Measurements from ENCODE around the gene CAND1. TPM values are rescaled to one million over a fixed set of nuclear protein-coding genes. Genes with fewer than 3 reads are reported as not detected.

The CAND1 gene
- total RNA-seq, 1 experiment from 2014 or later = 155 TPM

DNA sequence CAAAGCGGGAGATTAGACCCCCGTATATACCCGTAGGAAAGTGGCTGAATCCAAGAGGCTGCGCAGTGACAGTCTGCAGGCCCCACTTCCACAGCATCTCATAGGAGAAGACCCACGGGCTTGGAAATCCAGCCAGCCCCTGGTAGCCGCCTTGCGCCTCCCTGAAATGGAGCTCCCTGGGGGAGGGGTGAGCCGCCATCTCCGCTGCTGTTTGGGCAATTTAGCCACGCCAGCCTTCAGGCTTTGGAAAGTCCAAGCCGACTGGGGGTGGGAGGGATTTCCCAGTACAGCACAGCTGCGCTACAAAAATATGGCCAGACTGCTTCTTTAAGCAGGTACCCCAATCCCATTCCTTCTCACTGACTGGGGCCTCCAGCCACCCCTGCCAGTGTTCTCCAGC, 53.4 kb downstream of the CAND1 start:
- DNase-seq (ENCODE audit: low read depth, low spot score) (no peak), ATAC-seq (no peak)
- no peaks in the 10 kb centered on the region for H3K27me3 ChIP-seq (ENCODE audit: insufficient read depth, low read length)
- no peak overlapping the region for H3K4me2 ChIP-seq (ENCODE audit: low read length)
- no peaks in the 10 kb centered on the region for H3K4me1 ChIP-seq (ENCODE audit: control insufficient read depth in 1 of 2, insufficient read depth in 2 of 2, low read length in 2 of 2)
- no TSS peak for BruUV-seq (replicated peaks)
- POLR2A ChIA-PET = no interaction called here
- no peaks in the 10 kb centered on the region for H4K20me1 ChIP-seq (ENCODE audit: insufficient read depth)
- H3K79me2 ChIP-seq (ENCODE audit: insufficient read depth, low read length) = no peaks in the 10 kb centered on the region
- intact Hi-C loops (cut with micrococcal nuclease) = no loop called here
- no peak overlapping the region for H3K9ac ChIP-seq (ENCODE audit: low read length)
- H3K9me3 ChIP-seq (ENCODE audit: control insufficient read depth in 1 of 2, insufficient read depth in 1 of 2, low read depth in 1 of 2, low read length in 2 of 2) = no peaks in the 10 kb centered on the region
- no peak overlapping the region for H3K4me3 ChIP-seq (replicated peaks in 1 of 2; ENCODE audit: low read depth in 1 of 2, low read length in 2 of 2)
- H3K27ac ChIP-seq (ENCODE audit: low read depth, low read length) = no peak overlapping the region
- TF ChIP-seq, protein P1, sequence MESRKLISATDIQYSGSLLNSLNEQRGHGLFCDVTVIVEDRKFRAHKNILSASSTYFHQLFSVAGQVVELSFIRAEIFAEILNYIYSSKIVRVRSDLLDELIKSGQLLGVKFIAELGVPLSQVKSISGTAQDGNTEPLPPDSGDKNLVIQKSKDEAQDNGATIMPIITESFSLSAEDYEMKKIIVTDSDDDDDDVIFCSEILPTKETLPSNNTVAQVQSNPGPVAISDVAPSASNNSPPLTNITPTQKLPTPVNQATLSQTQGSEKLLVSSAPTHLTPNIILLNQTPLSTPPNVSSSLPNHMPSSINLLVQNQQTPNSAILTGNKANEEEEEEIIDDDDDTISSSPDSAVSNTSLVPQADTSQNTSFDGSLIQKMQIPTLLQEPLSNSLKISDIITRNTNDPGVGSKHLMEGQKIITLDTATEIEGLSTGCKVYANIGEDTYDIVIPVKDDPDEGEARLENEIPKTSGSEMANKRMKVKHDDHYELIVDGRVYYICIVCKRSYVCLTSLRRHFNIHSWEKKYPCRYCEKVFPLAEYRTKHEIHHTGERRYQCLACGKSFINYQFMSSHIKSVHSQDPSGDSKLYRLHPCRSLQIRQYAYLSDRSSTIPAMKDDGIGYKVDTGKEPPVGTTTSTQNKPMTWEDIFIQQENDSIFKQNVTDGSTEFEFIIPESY (IDR thresholded peaks at IDR 0.05; ENCODE audit: extremely low read depth, insufficient replicate concordance, low read length) = no peak
- TF ChIP-seq POLR2A (IDR thresholded peaks at IDR 0.05; ENCODE audit: borderline replicate concordance, extremely low read depth, insufficient read depth, insufficient read length) = no peak
- TF ChIP-seq TCF7L2 (IDR thresholded peaks at IDR 0.05; ENCODE audit: borderline replicate concordance, extremely low read depth, insufficient read depth, insufficient read length) = no peak
- no peak for TF ChIP-seq RAD21 (IDR thresholded peaks at IDR 0.05; ENCODE audit: low read depth)
- no peak for TF ChIP-seq CBX3 (IDR thresholded peaks at IDR 0.05; ENCODE audit: low read depth)
- no peak for TF ChIP-seq SIN3A (IDR thresholded peaks at IDR 0.05; ENCODE audit: low read depth)
- no peak for TF ChIP-seq JUND (IDR thresholded peaks at IDR 0.05)
- TF ChIP-seq ELF1 (IDR thresholded peaks at IDR 0.05; ENCODE audit: borderline replicate concordance, low read depth) = no peak
- TF ChIP-seq, protein P2, sequence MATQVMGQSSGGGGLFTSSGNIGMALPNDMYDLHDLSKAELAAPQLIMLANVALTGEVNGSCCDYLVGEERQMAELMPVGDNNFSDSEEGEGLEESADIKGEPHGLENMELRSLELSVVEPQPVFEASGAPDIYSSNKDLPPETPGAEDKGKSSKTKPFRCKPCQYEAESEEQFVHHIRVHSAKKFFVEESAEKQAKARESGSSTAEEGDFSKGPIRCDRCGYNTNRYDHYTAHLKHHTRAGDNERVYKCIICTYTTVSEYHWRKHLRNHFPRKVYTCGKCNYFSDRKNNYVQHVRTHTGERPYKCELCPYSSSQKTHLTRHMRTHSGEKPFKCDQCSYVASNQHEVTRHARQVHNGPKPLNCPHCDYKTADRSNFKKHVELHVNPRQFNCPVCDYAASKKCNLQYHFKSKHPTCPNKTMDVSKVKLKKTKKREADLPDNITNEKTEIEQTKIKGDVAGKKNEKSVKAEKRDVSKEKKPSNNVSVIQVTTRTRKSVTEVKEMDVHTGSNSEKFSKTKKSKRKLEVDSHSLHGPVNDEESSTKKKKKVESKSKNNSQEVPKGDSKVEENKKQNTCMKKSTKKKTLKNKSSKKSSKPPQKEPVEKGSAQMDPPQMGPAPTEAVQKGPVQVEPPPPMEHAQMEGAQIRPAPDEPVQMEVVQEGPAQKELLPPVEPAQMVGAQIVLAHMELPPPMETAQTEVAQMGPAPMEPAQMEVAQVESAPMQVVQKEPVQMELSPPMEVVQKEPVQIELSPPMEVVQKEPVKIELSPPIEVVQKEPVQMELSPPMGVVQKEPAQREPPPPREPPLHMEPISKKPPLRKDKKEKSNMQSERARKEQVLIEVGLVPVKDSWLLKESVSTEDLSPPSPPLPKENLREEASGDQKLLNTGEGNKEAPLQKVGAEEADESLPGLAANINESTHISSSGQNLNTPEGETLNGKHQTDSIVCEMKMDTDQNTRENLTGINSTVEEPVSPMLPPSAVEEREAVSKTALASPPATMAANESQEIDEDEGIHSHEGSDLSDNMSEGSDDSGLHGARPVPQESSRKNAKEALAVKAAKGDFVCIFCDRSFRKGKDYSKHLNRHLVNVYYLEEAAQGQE (IDR thresholded peaks at IDR 0.05; ENCODE audit: low read depth) = no peak
- TF ChIP-seq ZNF274 (IDR thresholded peaks at IDR 0.05; ENCODE audit: low read depth, low read length) = no peak
- no peak for TF ChIP-seq SRF (IDR thresholded peaks at IDR 0.05; ENCODE audit: low read depth)
- no peak for TF ChIP-seq CEBPB (IDR thresholded peaks at IDR 0.05; ENCODE audit: low read depth)
- no peak for TF ChIP-seq ZFX (IDR thresholded peaks at IDR 0.05)
- TF ChIP-seq POLR2AphosphoS5 (IDR thresholded peaks at IDR 0.05; ENCODE audit: low read depth, low read length) = no peak
- TF ChIP-seq SP1 (IDR thresholded peaks at IDR 0.05; ENCODE audit: low read depth) = no peak
- TF ChIP-seq, protein P3, sequence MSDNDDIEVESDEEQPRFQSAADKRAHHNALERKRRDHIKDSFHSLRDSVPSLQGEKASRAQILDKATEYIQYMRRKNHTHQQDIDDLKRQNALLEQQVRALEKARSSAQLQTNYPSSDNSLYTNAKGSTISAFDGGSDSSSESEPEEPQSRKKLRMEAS (IDR thresholded peaks at IDR 0.05) = no peak
- TF ChIP-seq YY1 (IDR thresholded peaks at IDR 0.05; ENCODE audit: extremely low read depth, insufficient replicate concordance, low read depth, low read length) = no peak
- TF ChIP-seq FOSL1 (IDR thresholded peaks at IDR 0.05; ENCODE audit: low read depth) = no peak
- RAD21 ChIA-PET (ENCODE audit: low non-redundant PET in 1 of 2, low total read pairs in 2 of 2, uncharacterized antibody in 2 of 2, unreplicated experiment in 2 of 2) = no interaction called here
- H2AFZ ChIP-seq (ENCODE audit: low read depth, low read length, poor library complexity, severe bottlenecking) = no peak overlapping the region
- H3K9me2 ChIP-seq (ENCODE audit: insufficient read depth) = no peaks in the 10 kb centered on the region
- H3K36me3 ChIP-seq (ENCODE audit: control insufficient read depth in 1 of 2, insufficient read depth in 2 of 2, low read length in 2 of 2) = no peaks in the 10 kb centered on the region; a peak in 1 of 4 replicates
- CTCF ChIA-PET = no interaction called here
